Measurements from ENCODE around the gene USP7.
A peak's percentile ranks its signal among the peaks of the same experiment; 100 is the strongest.

USP7 gene

DNA sequence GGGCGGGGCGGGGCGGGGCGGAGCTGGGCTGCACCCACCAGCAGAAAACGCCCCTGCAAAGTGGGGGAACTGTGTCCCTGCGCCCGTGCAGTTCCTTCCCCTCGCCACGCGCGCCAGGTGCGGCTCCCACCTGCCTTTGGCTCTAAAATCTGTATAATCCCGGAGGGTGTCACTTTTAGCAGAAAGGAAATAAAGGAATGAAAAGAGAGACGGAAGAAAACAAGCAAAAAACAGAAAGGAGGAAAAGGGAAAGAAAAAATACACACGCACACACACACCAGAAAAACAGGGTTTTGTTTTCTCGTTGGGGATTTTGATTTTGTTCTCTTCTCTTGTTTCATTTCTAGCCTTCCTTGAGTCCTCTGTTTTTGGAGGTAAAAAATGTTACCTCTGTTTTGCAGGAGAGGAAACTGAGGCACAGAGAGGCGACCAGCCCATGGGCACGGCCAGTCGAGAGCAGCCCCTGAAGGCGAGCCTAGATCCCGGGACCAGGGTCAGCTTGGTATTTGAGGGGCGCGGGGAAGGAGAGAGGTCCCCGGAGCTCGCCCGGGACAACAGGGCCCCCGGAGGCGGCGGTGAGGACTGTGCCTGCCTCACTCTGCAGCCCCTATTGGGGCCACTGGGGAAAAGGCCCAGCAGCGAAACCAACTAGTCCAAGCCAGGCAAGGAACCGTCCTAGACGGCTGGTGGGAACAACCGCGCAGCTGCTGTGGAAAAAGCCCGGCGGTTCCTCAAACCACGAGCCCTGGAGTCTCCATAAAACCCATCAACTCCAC is 94.3 kb downstream of the USP7 start:
- no peak for DNase-seq (ENCODE audit: low read depth, low spot score)
- H3K4me3 ChIP-seq (ENCODE audit: low read length) = peak overlapping the region; percentile 48

- DNase-seq (ENCODE audit: low read depth, low spot score) = peak; percentile 86
- peak within 1 kb of the TSS; percentile 97 for H3K4me3 ChIP-seq (ENCODE audit: low read length)
Observed at GRCh38 chr16:8868416-8869211, 95.1 kb downstream of the USP7 start, which contains the start of gene CARHSP1. TSS of gene CARHSP1 (minus strand) at chr16:8869006. CDS start at chr16:8859328, 9,678 bp downstream.

GRCh38 chr16:8867932-8868415 is 95.7 kb downstream of the USP7 start:
- peak overlapping the region; percentile 97 for H3K4me3 ChIP-seq (ENCODE audit: low read length)
- peak; percentile 63 for DNase-seq (ENCODE audit: low read depth, low spot score)

GRCh38 chr16:8867216-8867931 is 96.3 kb downstream of the USP7 start:
- H3K4me3 ChIP-seq (ENCODE audit: low read length) = peak overlapping the region; percentile 97
- DNase-seq (ENCODE audit: low read depth, low spot score) = no peak

GRCh38 chr16:8866884-8867215 is 96.9 kb downstream of the USP7 start:
- H3K4me3 ChIP-seq (ENCODE audit: low read length) = peak overlapping the region; percentile 97
- DNase-seq (ENCODE audit: low read depth, low spot score) = no peak

- H3K4me3 ChIP-seq (ENCODE audit: low read length) = no peak overlapping the region
- no peak for DNase-seq (ENCODE audit: low read depth, low spot score)
Observed at GRCh38 chr16:8866118-8866883, 97.4 kb downstream of the USP7 start.

DNA sequence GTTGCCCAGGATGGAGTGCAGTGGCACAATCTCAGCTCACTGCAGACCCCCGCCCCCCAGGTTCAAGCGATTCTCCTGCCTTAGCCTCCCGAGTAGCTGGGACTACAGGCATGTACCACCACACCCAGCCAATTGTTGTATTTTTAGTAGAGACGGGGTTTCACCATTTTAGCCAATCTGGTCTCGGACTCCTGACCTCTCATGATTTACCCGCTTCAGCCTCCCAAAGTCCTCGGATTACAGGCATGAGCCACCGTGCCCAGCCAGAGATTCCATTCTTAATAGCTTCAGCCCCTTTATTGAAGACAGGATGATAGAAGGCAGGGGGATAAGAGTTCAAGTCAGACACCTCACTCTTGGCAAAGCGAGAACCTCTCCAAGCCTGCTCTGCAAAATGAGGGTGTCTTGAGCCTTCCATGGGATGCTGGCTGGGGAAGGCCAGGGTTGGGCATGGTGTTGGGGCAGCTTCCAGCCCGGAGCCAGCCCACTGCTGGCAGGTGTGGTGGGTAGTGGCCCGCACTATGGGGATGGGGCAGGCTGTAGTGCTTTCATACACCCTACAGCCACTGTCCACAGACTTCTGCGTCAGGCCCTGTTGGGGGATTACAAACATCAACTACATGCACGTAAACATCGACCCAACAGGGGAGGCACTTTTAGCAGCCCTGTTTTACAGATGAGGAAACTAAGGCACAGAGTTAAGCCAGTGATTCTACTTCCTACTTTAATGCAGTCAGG is 98.4 kb downstream of the USP7 start:
- no peak for DNase-seq (ENCODE audit: low read depth, low spot score)
- H3K4me3 ChIP-seq (ENCODE audit: low read length) = no peak overlapping the region

- no peak overlapping the region for H3K4me3 ChIP-seq (ENCODE audit: low read length)
- DNase-seq (ENCODE audit: low read depth, low spot score) = no peak
Observed at GRCh38 chr16:8864480-8865110, 99.1 kb downstream of the USP7 start.

DNA sequence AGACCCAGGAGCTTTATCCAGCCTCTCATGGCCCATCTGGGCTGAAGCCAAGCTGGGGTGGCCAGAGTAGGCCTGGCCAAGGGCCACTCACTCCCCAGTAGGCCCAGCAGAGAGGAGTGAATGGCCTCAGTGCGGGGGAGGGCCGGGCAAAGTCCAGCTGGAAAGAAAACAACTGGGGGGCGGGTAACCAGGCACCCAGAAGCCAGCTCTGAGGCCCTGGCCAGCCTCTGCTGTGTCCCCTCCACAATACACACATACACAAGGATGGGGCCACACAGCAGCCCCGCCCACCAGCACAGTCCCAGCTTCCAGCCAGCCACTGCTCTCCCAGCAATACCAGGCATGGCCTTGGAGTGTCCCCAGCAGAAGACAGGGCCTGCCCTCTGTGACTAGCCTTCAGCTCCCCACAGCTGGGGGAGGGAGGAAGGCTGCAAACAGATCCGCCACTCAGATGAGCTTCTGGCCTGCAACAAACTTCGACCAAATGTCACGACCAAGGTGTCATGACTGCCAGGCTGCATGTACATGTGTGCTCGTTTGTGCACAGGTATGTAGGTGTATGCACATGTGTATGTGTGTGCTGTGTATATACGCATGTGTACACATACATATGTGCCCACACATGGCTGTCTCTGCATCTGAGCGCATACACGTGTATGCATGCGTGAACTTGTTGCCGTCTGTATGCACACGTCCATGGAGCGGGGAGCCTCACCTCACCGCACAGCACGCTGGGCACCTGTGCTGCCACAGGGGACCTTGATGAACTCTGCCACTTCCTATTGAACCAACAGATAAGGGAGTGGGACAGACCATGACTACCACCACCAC is 99.9 kb downstream of the USP7 start:
- no peak for DNase-seq (ENCODE audit: low read depth, low spot score)
- no peak overlapping the region for H3K4me3 ChIP-seq (ENCODE audit: low read length)

DNA sequence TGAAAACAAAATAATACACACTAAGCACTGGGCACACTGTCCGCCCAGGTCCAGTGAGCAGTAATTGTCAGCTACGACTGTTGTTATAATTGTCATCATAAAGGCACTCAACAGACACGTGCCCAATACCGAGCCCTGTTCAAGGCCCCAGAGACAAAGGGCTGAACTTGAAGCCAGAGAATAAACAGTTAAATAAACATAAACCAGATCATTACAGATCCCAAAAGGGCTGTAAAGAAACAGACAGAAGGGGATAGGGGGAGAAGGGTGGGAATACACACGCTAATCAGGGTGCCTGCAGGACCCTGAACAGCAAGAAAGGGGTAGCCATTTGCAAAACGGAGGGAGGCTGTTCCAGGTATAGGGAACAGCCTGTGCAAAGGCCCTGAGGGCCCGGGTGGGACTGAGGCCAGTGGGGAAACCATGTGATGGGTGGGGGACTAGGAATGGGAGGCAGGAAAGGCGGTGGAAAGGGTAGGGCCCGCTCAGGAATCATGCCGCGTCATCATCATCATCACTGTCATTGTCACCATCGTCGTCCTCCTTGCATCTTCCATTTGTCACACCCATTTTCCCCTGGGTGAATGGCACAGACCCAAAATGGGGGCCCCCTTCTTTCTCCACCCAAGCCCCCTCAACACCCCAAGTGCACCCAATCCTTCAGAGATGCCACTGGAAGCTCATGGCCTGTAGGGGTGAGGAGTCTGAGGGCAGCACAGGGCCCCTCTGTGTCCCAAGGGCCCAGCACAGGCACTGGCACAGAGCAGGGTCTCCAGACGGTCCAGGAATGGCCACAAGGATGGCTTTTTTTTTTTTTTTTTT is 101.2 kb downstream of the USP7 start:
- DNase-seq (ENCODE audit: low read depth, low spot score) = no peak
- no peak overlapping the region for H3K4me3 ChIP-seq (ENCODE audit: low read length)

DNA sequence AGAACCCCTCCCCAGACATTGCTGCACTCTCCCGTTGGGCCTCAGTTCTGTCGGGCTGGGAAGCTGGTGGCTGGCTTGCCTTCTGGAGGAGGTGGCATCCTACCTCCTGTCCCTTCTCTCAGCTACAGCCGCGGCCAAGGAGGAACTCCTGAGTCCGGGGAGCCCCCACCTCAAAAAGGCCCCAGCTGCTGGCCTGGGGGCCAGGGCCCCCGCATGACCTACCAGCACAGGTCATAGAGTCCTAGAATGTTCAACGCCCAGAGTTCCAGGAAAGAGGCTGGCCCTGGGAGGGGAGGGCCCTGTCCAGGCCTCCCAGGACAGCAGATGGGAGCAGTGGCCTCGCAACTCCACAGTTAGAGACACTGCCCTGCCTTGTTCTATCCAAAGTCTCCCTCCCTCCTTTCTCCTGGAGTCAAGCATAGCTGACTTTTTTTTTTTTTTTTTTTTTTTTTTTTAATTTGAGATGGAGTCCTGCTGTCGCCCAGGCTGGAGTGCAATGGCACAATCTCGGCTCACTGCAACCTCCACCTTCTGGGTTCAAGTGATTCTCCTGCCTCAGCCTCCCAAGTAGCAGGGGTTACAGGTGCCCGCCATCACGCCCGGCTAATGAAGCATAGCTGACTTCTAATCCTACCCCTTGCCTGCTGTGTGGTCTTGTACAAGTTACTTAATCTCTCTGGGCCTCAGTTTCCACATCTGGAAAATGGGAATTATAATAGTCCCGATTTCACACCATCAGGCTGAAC is 102.0 kb downstream of the USP7 start:
- H3K4me3 ChIP-seq (ENCODE audit: low read length) = no peak overlapping the region
- no peak for DNase-seq (ENCODE audit: low read depth, low spot score)

GRCh38 chr16:8859913-8860881 is 103.5 kb downstream of the USP7 start:
- no peak overlapping the region for H3K4me3 ChIP-seq (ENCODE audit: low read length)
- DNase-seq (ENCODE audit: low read depth, low spot score) = no peak

- no peak overlapping the region for H3K4me3 ChIP-seq (ENCODE audit: low read length)
- DNase-seq (ENCODE audit: low read depth, low spot score) = no peak
Observed at GRCh38 chr16:8858994-8859912, 104.5 kb downstream of the USP7 start.

DNA sequence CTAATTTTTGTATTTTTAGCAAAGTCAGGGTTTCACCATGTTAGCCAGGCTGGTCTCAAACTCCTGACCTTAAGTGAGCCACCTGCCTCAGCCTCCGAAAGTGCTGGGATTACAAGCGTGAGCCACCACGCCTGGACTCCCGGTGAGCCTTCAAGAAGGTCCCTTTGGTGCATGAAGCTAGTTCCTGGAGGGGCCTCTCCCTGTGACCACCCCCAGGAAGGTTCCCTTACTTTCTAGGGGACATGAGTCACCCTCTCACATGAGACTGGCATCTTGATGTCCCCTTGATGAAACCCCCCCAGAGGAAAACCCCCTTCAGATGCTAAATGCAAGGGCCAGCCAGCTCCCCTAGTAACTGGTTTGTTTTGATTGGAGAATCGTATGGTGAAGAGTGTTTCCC is 107.7 kb downstream of the USP7 start:
- no peak for DNase-seq (ENCODE audit: low read depth, low spot score)
- no peak overlapping the region for H3K4me3 ChIP-seq (ENCODE audit: low read length)
